G401 (cell line): Measurements from ENCODE around the gene MORN5. TPM values are rescaled to one million over a fixed set of nuclear protein-coding genes. Genes with fewer than 3 reads are reported as not detected.

Experiments
- total RNA-seq: library from RNA; depleted of rRNA; stranded (reverse); fragments of >200 nt; shearing (Covaris generic); gene quantifications from 2 replicates; pipeline ENCODE4 v1.2.3, GENCODE V29; 2014; rRNA removed

The MORN5 gene
- total RNA-seq, 1 experiment from 2014 or later, result not detected

Other genes starting within 250 kb of the MORN5 start
- gene TTLL11, start 66.6 kb upstream of the MORN5 start, total RNA-seq, result 3.0 and 7.0 TPM in 2 replicates
- 76.1 and 107 TPM in 2 replicates for gene NDUFA8, start 129 bp upstream of the MORN5 start, total RNA-seq
- 23.9 and 34.8 TPM in 2 replicates for gene LHX6, start 69.0 kb downstream of the MORN5 start, total RNA-seq
- 15.7 and 22.4 TPM in 2 replicates for gene RBM18, start 104.9 kb downstream of the MORN5 start, total RNA-seq
- gene MRRF, start 105.0 kb downstream of the MORN5 start, total RNA-seq, result 36.3 and 88.6 TPM in 2 replicates
- gene PTGS1, start 211.1 kb downstream of the MORN5 start, total RNA-seq, result not detected in 2 replicates